HepG2 (cell line): ENCODE data around the gene ADGRE3. TPM values are rescaled to one million over a fixed set of nuclear protein-coding genes. Genes with fewer than 3 reads are reported as not detected.

Experiments
- ARNT ChIP-seq: fragments of 450-650 bp; IDR thresholded peaks from 2 replicates; pipeline ENCODE4 v1.6.1; 2017
- HNRNPL ChIP-seq: fragments of 200-400 bp; formaldehyde crosslinking; IDR thresholded peaks from 2 replicates; pipeline ENCODE4 v1.6.1; 2017; ENCODE audit warnings: mild to moderate bottlenecking, low read depth, low read length
- HNRNPLL ChIP-seq: fragments of 200-400 bp; formaldehyde crosslinking; IDR thresholded peaks from 2 replicates; pipeline ENCODE4 v1.6.1; 2017; ENCODE audit warnings: mild to moderate bottlenecking, low read depth, low read length; ENCODE audit not compliant: poor library complexity, severe bottlenecking
- KMT2A ChIP-seq: sonication (generic); formaldehyde crosslinking; IDR thresholded peaks from 2 replicates; pipeline ENCODE4 v1.4.0; 2020; ENCODE audit warnings: missing genetic modification reagents
- MLLT10 ChIP-seq: sonication (generic); formaldehyde crosslinking; IDR thresholded peaks from 2 replicates; pipeline ENCODE4 v1.4.0; 2020; ENCODE audit warnings: missing genetic modification reagents
- MZF1 ChIP-seq: sonication (generic); formaldehyde crosslinking; IDR thresholded peaks from 2 replicates; pipeline ENCODE4 v1.8.1; 2023; ENCODE audit warnings: mild to moderate bottlenecking, missing genetic modification reagents, borderline replicate concordance
- NCOR1 ChIP-seq: fragments of 200-600 bp; sonication (generic); IDR thresholded peaks from 2 replicates; pipeline ENCODE4 v1.7.0; 2017; ENCODE audit warnings: antibody characterized with exemption, low read length, borderline replicate concordance
- RBAK ChIP-seq: sonication (generic); formaldehyde crosslinking; IDR thresholded peaks from 2 replicates; pipeline ENCODE4 v1.5.1; 2020; ENCODE audit warnings: mild to moderate bottlenecking, missing genetic modification reagents
- RNF2 ChIP-seq: fragments of 450-650 bp; conservative IDR thresholded peaks from 2 replicates; pipeline ENCODE4 v1.6.1; 2016; ENCODE audit warnings: low read depth
- SKI ChIP-seq: fragments of 450-650 bp; IDR thresholded peaks from one replicate; pipeline ENCODE4 v1.6.1; 2018; ENCODE audit warnings: mild to moderate bottlenecking; ENCODE audit not compliant: partially characterized antibody
- TCF7 ChIP-seq: sonication (generic); IDR thresholded peaks from 2 replicates; pipeline ENCODE4 v1.6.1; 2016; ENCODE audit warnings: antibody characterized with exemption, low read depth
- TERF1 ChIP-seq: sonication (generic); formaldehyde crosslinking; IDR thresholded peaks from 2 replicates; pipeline ENCODE4 v1.8.0; 2022; ENCODE audit warnings: mild to moderate bottlenecking, missing genetic modification reagents, moderate library complexity
- ZFP37 ChIP-seq: sonication (generic); formaldehyde crosslinking; IDR thresholded peaks from 2 replicates; pipeline ENCODE4 v1.4.0; 2020; ENCODE audit warnings: missing genetic modification reagents, borderline replicate concordance
- ZFP82 ChIP-seq: sonication (generic); formaldehyde crosslinking; IDR thresholded peaks from 2 replicates; pipeline ENCODE4 v1.5.1; 2020; ENCODE audit warnings: mild to moderate bottlenecking, missing genetic modification reagents, borderline replicate concordance
- ZNF207 ChIP-seq: fragments of 450-650 bp; IDR thresholded peaks from 2 replicates; pipeline ENCODE4 v1.6.1; 2016; ENCODE audit warnings: antibody characterized with exemption, borderline replicate concordance
- ZNF263 ChIP-seq: sonication (generic); formaldehyde crosslinking; IDR thresholded peaks from 2 replicates; pipeline ENCODE4 v1.4.0; 2020; ENCODE audit warnings: missing genetic modification reagents
- ZNF614 ChIP-seq: IDR thresholded peaks from 2 replicates; pipeline ENCODE4 v1.6.1; 2018; ENCODE audit warnings: missing biosample characterization, missing genetic modification reagents, inconsistent platforms, borderline replicate concordance
- ZNF644 ChIP-seq: IDR thresholded peaks from 2 replicates; pipeline ENCODE4 v1.6.1; 2016; ENCODE audit warnings: low read depth
- ZSCAN25 ChIP-seq: sonication (generic); formaldehyde crosslinking; IDR thresholded peaks from 2 replicates; pipeline ENCODE4 v1.8.0; 2022; ENCODE audit warnings: mild to moderate bottlenecking, missing genetic modification reagents
- polyA plus RNA-seq, 8 experiments: library from polyadenylated mRNA; depleted of rRNA in 3 of 8; stranded (reverse) in 7 of 8; unstranded in 1 of 8; fragments of >200 nt; fragmentation: Illumina TruSeq in 4 of 8; extraction: Trizol in 4 of 8; gene quantifications; 2 replicates each; pipeline versions ENCODE4 v1.2.1 to v1.2.3, GENCODE V29; 2011 to 2016; ENCODE audit warnings: low read depth in 4 of 8, missing spikeins in 1 of 8, mixed read lengths in 1 of 8; ENCODE audit not compliant: insufficient read depth in 1 of 8
- total RNA-seq, 5 experiments: library from RNA; depleted of rRNA; stranded (reverse); fragments of >200 nt; fragmentation: Illumina TruSeq; extraction: Trizol; gene quantifications; 2 replicates each; pipeline ENCODE4 v1.2.3, GENCODE V29; 2016; ENCODE audit warnings: low read depth in 1 of 5
- TF ChIP-seq, protein P1 (sequence below): sonication (generic); formaldehyde crosslinking; IDR thresholded peaks from 2 replicates; pipeline ENCODE4 v1.8.1; 2023; ENCODE audit warnings: missing genetic modification reagents, inconsistent platforms, borderline replicate concordance
- TF ChIP-seq, protein P2 (sequence below): IDR thresholded peaks from 2 replicates; pipeline ENCODE4 v1.6.1; 2012; ENCODE audit warnings: low read length, improper control_type of control experiment
- TF ChIP-seq, protein P3 (sequence below): sonication (generic); formaldehyde crosslinking; conservative IDR thresholded peaks from 2 replicates; pipeline ENCODE4 v1.4.0; 2020; ENCODE audit warnings: mild to moderate bottlenecking, missing genetic modification reagents, moderate library complexity

The ADGRE3 gene
- total and polyA plus RNA-seq, 2 of the 13 experiments (the other 11 are each of a cell fraction or from before 2014, with no cell fraction given), result not detected

- TF ChIP-seq ZNF207 (no peak), MLLT10 (CRISPR knock-in tag) (no peak), RBAK (CRISPR knock-in tag) (no peak), ZNF263 (CRISPR knock-in tag) (no peak), ZFP37 (no peak), TERF1 (CRISPR knock-in tag) (no peak), ZNF644 (CRISPR knock-in tag) (peak; percentile 96), RNF2 (no peak), TCF7 (no peak), SKI (peak; percentile 43), HNRNPL (no peak), ZSCAN25 (CRISPR knock-in tag) (no peak), KMT2A (CRISPR knock-in tag) (no peak), NCOR1 (peak; percentile 55; the same call in 1 of the 2 replicates), ARNT (no peak), MZF1 (no peak), HNRNPLL (no peak), ZFP82 (CRISPR knock-in tag) (no peak), ZNF614 (CRISPR knock-in tag) (peak; percentile 36; the same call in 1 of the 2 replicates)
- TF ChIP-seq, protein P1, sequence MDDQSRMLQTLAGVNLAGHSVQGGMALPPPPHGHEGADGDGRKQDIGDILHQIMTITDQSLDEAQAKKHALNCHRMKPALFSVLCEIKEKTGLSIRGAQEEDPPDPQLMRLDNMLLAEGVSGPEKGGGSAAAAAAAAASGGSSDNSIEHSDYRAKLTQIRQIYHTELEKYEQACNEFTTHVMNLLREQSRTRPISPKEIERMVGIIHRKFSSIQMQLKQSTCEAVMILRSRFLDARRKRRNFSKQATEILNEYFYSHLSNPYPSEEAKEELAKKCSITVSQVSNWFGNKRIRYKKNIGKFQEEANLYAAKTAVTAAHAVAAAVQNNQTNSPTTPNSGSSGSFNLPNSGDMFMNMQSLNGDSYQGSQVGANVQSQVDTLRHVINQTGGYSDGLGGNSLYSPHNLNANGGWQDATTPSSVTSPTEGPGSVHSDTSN (CRISPR knock-in tag), result no peak
- TF ChIP-seq, protein P2, sequence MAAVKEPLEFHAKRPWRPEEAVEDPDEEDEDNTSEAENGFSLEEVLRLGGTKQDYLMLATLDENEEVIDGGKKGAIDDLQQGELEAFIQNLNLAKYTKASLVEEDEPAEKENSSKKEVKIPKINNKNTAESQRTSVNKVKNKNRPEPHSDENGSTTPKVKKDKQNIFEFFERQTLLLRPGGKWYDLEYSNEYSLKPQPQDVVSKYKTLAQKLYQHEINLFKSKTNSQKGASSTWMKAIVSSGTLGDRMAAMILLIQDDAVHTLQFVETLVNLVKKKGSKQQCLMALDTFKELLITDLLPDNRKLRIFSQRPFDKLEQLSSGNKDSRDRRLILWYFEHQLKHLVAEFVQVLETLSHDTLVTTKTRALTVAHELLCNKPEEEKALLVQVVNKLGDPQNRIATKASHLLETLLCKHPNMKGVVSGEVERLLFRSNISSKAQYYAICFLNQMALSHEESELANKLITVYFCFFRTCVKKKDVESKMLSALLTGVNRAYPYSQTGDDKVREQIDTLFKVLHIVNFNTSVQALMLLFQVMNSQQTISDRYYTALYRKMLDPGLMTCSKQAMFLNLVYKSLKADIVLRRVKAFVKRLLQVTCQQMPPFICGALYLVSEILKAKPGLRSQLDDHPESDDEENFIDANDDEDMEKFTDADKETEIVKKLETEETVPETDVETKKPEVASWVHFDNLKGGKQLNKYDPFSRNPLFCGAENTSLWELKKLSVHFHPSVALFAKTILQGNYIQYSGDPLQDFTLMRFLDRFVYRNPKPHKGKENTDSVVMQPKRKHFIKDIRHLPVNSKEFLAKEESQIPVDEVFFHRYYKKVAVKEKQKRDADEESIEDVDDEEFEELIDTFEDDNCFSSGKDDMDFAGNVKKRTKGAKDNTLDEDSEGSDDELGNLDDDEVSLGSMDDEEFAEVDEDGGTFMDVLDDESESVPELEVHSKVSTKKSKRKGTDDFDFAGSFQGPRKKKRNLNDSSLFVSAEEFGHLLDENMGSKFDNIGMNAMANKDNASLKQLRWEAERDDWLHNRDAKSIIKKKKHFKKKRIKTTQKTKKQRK, result no peak
- TF ChIP-seq, protein P3, sequence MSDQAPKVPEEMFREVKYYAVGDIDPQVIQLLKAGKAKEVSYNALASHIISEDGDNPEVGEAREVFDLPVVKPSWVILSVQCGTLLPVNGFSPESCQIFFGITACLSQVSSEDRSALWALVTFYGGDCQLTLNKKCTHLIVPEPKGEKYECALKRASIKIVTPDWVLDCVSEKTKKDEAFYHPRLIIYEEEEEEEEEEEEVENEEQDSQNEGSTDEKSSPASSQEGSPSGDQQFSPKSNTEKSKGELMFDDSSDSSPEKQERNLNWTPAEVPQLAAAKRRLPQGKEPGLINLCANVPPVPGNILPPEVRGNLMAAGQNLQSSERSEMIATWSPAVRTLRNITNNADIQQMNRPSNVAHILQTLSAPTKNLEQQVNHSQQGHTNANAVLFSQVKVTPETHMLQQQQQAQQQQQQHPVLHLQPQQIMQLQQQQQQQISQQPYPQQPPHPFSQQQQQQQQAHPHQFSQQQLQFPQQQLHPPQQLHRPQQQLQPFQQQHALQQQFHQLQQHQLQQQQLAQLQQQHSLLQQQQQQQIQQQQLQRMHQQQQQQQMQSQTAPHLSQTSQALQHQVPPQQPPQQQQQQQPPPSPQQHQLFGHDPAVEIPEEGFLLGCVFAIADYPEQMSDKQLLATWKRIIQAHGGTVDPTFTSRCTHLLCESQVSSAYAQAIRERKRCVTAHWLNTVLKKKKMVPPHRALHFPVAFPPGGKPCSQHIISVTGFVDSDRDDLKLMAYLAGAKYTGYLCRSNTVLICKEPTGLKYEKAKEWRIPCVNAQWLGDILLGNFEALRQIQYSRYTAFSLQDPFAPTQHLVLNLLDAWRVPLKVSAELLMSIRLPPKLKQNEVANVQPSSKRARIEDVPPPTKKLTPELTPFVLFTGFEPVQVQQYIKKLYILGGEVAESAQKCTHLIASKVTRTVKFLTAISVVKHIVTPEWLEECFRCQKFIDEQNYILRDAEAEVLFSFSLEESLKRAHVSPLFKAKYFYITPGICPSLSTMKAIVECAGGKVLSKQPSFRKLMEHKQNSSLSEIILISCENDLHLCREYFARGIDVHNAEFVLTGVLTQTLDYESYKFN (CRISPR knock-in tag), result peak; percentile 53; the same call in 1 of the 2 replicates
Observed at GRCh38 chr19:14616407-14616806, 58.2 kb downstream of the ADGRE3 start (continued).
